Posterior vena cava (tissue), 2 donors: ENCODE results near the gene THAP6. TPM values are rescaled to one million over a fixed set of nuclear protein-coding genes. Genes with fewer than 3 reads are reported as not detected.
"Not testable (repeated sequence)": the region's sequence is repeated elsewhere in the genome, so short reads cannot be mapped to it uniquely, and the experiment has no call there.

Experiments
- DNase-seq: peaks from one replicate; pipeline ENCODE4 v3.0.0-alpha.2; 2020; ENCODE audit warnings: low spot score
- intact Hi-C, 2 donors: fragments of 100-400 bp; cut with DNase I; formaldehyde crosslinking; loops; one replicate each; pipeline versions ENCODE4 v1.14.1 to v1.14.2; 2022 to 2023
- long read RNA-seq, 2 donors: library from polyadenylated mRNA; unstranded; transcript quantifications; one replicate each; pipeline ENCODE4 v2.0.0, GENCODE V29; 2020 to 2021
- total RNA-seq, 2 donors: library from RNA; stranded (reverse); fragmentation: NEBNext Ultra II Directional; extraction: Animal tissue kit (Norgen Biotek cat#: 25700); gene quantifications; one replicate each; pipeline ENCODE4 v1.2.1, GENCODE V29; 2021
- donor health status: DM: yes; HTN: yes; CAD: no.
- donor health status: DM: yes; HTN: yes; CAD: no.

The THAP6 gene, protein sequence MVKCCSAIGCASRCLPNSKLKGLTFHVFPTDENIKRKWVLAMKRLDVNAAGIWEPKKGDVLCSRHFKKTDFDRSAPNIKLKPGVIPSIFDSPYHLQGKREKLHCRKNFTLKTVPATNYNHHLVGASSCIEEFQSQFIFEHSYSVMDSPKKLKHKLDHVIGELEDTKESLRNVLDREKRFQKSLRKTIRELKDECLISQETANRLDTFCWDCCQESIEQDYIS
- 10 to 100 TPM; 15.7 to 19.9 TPM for total RNA-seq
- long read RNA-seq, donor 1, partial matches to known transcripts = 1 of 6 reads
- long read RNA-seq, donor 1, other reads (novel, unspliced or antisense) = 2 of 6 reads
- long read RNA-seq, donor 2, transcript THAP6-201 (5 exons, 3,549 nt) = major isoform, 7 of 11 reads
- long read RNA-seq, donor 2, partial matches to known transcripts = 1 of 11 reads
- long read RNA-seq, donor 2, other reads (novel, unspliced or antisense) = 2 of 11 reads

DNA sequence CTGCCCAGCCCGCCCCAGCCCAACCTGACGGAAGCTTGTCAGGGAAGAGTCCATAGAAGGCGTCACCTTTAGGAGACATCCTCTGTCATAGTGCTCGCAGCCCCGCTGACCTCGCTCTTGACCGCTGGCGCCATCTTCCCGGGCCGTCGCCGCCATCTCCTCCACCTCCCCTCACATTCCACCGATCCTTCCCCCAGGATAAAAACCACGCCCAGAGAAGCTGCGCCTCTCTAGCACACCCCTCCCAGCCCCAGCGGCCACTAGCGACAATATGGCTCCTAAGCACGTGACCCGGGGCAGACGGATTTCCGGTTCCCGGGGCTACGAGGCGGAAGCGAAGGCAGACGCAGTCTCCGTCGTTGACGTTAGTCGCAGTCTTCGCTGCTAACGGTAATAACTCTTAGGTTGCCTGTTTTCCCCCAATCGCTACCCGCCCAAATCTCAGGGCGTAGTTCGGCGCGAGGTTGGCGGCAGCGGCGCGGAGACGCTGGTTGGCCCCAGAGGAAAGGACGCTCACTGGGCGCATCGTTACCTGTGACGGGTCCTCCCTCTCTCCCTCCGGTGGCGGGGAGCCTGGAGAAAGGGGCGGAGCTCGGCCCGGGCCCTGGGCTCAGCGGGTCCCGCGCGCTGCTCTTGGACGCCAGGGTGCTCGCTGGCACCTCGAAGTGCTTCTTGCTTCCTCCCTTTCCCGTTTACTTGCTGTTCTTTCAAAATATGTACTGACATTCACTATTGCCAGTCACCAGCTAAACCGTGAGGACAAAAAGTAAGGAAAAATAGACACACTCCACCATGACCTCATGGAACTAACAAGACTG is at the start of gene THAP6, which contains the start of gene RCHY1:
Gene THAP6 (plus strand): TSS at position 343 of the 818 bp plus-strand sequence. CDS start 980 bp downstream, outside the sequence.
Gene RCHY1 (minus strand): TSS at position 273 of the 818 bp plus-strand sequence. CDS start 117 bp downstream, at position 156.
- DNase-seq = peak; percentile 99
- intact Hi-C loops = loop anchor here in 1 of 2 donors (10.0 kb wide), 1 partner anchor 1810 kb away; no protein-coding TSS in a partner anchor

DNA sequence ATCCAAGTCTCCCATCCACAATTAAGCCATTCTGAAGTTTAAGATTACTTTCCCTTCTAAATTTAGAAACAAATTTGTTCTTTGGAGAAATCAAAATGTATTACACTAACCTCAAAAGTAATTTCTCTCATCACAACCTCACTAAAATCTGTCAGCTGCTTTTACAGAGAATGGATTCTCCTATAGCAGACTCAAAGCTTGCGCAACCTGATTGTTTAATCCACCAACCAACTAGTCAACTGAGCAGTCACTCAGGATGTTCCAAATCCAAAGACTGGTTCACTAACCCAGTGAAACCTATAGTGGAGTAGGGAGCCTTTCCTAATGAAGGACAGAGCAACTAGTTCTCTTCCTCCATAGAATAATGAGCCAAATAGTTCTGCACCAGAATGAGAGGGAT is 44.4 kb upstream of the THAP6 start:
- no peak for DNase-seq
- intact Hi-C loops = loop anchor here in 1 of 2 donors (5.0 kb wide), 1 partner anchor 538 kb away; the partner anchor contains the start of gene PARM1

DNA sequence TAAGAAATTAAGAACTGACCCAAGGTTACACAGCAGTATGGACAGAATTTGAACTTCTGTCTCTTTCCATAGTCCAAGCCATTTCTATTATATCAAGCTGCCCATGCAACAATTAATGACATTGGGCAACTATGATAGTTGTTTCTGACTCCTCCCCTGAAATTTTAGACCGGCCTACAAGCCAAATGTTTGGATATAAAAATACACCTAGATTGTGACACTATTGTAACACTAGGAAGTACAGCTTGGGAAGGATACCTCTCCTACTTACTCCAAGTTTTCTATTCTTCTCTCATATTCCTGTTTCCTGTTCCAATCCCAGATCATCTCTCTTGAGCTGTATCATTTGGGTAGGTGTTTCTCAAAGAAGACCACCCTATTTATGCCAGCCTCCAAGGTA is 43.5 kb upstream of the THAP6 start:
- intact Hi-C loops = loop anchor here in 1 of 2 donors (5.0 kb wide), 1 partner anchor 538 kb away; the partner anchor contains the start of gene PARM1
- DNase-seq = no peak

DNA sequence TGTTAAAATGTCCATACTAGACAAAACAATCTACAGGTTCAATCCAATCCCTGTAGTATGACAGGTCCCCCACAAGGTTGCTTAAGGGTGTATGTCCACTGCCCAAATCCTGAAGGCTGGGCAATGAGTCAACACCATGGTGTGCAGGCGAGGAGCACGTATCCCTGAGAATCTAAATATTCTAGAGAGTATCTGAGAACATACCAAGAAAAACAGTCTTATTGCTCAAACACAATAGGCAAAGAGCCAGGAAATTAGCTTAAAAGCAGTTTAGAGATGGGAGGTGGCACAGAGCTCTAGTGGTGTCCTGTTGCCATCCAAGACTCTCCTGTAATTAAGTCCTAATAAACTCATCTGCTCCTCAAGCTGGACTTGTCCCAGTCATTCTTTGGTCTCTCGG is 37.1 kb upstream of the THAP6 start:
- intact Hi-C loops = no loop called here
- DNase-seq = no peak

DNA sequence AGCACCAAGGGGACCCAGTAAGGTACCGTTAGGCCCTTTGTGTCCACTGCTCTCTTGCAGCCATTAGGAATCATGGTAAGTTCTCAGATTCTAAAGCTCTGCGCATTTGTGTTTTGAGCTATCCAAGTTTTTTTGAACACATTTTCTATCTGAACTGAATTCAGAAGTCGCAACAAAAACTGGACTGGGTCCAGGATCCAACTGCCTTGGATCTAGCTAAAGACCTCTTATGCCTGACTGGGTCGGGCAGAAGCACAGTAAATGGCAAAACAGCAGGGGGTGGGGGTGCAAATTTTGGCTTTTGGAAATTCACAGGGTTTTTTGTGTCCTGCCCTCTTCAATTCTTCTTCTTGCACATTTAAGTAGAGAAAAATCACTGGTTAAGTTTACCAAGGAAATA is 30.1 kb upstream of the THAP6 start:
- intact Hi-C loops = no loop called here

DNA sequence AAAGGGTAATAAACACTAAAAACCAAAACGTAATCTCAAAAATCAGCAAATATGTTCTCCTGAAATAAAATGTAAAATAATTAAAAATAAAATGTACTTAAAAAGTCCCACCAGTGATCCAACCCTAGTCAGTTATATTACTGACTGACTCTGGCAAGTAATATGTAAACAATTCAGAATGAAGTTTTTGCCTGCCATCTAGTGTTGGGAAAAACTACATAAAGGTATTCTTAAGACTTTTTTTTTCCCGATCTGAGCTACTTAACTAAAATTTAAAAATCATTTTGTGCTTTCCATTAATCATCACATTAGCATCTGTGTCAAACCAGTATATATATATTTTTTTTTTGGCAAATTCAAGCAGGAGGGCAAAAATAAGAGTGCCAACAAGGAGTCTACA is 24.1 kb upstream of the THAP6 start:
- no peak for DNase-seq
- intact Hi-C loops = loop anchor here in 1 of 2 donors (5.0 kb wide), 1 partner anchor 558 kb away; the partner anchor contains the start of gene PARM1

More for the DNA sequence above, 30.1 kb upstream of the THAP6 start:
- no peak for DNase-seq

DNA sequence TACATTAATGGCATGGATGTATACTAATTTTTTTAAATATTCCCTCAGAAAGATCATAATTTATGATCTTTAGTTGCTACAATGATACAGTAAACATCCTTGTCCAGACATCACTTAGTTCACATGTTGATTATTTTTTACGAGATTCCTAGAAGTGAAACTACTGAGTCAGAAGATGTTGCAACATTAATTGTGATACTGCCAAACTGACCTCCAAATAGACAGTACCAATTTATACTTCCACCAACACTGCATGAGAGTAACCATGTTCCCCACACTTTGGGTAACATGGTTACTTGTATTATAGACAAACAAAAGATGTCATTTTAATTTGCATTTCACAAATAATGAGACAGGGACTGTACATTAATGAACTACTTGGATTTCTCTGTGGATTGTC is 19.7 kb upstream of the THAP6 start:
- no peak for DNase-seq
- intact Hi-C loops = loop anchor here in 1 of 2 donors (5.0 kb wide), 1 partner anchor 562 kb away; the partner anchor contains the start of gene PARM1

DNA sequence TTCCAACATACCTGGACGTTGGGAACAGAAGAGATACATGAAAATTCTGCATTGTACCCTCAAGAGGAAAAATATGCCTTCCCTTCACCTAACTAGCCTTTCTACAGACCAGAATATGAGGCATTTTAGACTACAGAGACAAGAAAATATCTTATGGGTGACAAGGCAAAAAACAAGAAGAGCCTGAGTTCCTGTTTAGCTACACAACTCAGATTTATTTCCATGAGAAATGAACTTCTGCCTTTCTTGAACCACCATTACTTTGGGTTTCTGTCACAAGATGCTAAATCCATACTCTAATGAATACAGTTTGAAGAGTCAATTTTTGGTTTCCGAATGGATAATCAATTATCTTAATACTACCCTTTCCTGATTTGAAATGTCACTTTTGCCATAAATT is 18.8 kb upstream of the THAP6 start:
- DNase-seq = no peak
- intact Hi-C loops = no loop called here

DNA sequence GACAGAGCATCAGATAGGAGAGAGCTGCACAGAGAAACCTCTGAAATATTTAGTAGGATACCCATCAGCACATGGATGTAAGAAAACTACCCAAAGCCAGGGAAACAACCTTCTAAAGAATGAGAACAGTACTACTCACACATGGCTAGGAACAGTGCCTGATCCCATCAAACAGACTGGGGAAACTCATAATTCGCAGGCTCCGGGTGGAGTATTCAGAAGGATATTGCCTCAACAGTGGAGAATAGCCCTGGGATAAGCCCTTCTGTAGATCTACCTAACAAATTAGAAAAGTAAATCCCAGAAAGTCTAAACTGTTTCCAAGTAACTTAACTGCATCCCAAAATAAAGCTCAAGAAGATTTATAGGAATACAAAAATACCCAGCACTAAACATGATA is 17.9 kb upstream of the THAP6 start:
- no peak for DNase-seq
- intact Hi-C loops = no loop called here

DNA sequence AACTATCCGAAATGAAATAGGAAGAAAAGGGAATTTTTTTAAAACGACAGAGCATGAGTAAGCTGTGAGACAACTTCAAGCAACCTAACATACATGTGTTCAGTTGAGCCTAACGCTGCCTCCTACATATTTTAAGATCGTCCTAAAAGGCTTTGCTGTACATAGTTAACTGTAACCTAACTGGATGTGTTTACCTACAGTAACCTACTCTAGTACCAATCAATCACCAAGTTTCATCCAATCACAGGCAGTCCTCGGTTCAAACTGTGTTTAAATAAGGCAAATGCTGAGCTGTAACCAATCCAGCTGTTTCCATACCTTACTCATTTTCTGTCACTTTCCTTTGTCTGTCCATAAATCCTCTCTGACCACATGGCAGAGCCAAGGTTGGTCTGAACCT is 17.1 kb upstream of the THAP6 start:
- DNase-seq = no peak
- intact Hi-C loops = no loop called here

DNA sequence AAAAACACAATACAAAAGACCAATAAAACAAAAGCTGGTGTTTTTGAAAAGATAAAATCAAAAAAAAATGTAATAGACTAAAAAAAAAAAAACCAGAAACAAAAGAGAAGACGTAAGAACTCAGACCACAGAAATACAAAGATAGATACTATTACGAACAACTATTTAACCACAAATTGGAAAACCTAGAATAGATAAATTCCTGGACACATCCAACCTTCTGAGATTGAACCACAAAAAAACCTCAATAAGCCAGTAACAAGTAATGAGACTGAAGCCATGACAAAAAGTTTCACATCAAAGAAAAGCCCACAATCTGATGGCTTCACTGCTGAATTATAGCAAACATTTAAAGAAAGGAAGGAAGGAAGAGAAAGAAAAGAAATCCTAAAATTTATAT is 16.2 kb upstream of the THAP6 start:
- intact Hi-C loops = no loop called here
- DNase-seq = no peak

DNA sequence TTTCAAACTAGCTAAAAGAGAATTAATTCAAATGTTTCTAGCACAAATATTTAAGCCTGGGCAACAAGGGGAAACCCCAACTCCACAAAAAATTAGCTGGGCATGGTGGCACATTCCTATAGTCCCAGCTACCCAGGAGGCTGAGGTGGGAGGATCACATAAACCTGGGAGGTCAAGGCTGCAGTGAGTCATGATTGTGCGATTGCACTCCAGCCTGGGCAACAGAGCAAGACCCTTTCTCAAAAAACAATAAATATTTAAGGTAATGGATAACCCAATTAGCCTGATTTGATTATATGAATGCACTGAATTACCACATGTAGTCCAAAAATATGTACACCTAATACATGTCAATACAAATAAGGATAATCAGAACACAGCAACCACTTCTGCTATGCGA is 14.4 kb upstream of the THAP6 start:
- no peak for DNase-seq
- intact Hi-C loops = no loop called here

DNA sequence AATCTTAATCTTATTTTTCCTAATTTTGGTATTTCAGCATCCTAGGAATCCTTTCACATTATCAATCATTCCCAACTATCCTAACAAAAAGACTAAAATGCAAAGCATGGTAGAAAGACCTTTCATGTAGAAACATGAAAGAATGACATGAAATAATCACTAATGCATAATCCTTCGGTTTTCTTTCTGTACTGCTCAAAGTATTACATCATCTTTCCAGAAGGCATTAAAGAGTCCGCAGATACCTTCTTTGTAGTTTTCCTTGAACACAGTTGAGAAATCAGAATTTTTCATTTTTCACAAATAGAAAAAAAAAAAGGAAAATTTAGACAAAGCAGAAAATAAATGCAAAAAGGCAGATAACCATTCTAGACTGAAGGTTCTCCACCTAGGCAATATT is 11.6 kb upstream of the THAP6 start:
- intact Hi-C loops = no loop called here
- DNase-seq = no peak

DNA sequence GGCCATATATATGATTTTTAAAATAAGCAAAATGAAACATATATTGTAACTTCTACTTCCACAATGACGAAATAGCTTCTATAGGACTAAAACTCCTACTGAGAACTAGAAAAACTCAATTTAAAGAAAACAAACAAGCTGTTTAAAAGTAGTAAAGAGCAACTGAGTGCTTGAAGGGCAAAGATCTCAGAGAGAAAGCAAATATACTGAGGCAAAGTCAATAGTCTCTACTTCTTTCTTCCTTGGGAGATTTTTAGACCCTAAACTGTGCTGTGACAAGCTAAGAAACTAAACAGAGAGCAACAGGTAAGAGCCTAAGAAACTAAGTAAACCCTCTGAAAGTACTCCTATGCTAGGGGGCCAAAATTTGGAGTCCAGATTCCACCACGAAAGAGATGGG is 8.6 kb upstream of the THAP6 start:
- intact Hi-C loops = no loop called here
- no peak for DNase-seq

DNA sequence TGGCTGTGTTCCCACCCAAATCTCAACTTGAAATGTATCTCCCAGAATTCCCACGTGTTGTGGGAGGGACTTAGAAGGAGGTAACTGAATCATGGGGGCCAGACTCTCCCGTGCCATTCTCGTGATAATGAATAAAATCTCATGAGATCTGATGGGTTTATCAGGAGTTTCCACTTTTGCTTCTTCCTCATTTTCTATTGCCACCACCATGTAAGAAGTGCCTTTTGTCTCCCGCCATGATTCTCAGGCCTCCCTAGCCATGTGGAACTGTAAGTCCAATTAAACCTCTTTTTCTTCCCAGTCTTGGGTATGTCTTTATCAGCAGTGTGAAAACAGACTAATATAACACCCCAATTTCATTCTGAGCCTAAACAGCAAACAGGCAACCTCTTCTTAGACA is 4.7 kb upstream of the THAP6 start:
- DNase-seq, intact Hi-C loops: not testable (repeated sequence)

DNA sequence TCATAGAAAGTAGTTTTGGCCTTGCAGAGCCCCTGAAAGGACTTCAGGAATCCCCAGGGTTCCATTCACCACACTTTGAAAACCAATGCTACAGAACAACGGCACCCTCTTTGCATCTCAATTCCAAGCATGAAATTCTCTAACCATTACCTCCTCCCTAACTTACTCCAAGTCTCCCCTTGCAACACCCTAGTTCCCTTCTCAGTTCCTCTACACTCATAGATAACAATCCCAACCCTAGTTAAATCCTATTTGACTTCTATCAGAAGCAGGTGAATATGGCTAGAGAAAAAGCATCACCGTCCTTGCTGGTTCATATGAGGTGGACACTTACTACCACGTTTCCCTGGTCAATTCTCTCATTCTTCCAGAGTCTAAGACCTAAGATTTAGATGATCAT is 2.4 kb upstream of the THAP6 start:
- intact Hi-C loops = loop anchor here in 1 of 2 donors (10.0 kb wide), 1 partner anchor 1807 kb away; no protein-coding TSS in a partner anchor
- DNase-seq = no peak

DNA sequence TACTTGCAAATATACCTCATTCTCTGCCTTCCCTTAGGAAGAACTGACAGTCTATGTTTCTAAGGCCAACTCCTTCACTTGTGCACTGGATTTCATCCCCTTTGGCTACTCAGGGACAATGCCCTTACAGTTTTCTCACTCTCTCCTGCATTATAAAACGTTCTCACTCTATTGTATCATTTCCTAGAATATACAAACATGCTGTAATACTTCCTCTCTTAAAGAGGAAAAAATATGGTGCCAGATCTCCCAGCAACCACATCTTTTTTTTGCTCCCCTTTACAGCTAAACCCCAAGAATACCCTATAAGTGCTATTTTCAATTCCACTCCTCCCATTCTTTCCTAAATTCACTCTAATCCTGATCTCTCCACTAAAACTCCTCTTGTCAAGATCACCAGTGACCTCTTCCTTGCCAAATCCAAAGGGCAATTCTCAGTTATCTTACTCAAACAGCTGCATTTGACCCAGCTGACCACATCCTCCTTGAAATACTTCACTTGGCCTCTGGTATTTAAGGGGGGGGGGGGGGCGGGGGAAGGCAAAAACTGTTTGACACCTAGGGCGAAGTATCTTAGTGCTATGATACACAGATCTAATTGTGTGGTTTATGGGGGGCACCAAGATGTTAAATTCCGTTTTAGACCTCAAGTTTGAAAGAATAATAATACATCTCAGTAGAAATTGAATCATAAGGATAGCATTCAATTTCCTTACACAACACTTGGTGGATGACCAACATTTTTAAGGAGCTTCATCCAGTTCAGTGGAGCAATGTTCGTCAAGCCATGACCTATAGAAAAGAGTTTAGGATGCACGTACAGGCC is 1.7 kb upstream of the THAP6 start:
- intact Hi-C loops = loop anchor here in 1 of 2 donors (10.0 kb wide), 1 partner anchor 1808 kb away; no protein-coding TSS in a partner anchor
- DNase-seq = no peak

DNA sequence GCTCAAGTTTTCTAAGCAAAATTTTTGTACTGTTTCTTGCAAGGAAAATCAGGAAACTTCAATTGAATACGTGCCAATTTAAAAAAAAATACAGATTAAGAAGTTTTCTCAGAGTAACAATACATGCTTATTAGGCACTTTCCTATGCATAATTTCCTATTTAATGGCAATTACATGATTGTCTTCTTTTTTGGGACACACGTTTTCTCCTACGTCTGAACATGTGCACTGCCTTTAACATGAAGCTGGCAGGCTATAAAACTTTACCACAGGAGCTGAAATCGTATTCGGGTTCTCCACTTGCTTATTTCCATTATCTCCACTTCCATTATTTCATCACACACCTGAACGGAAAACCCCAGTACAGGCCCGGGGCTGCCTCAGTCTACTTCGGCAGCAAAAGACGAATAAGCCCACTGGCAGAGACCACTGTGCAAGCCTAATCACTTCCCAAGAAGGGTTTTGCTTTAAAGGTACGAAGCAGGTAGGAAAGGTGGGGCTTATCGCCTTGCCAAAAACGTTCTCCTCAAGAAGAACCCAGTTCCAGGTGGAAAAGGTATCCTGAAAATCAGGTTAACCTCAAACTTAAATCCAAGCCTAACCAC is 645 bp upstream of the THAP6 start:
- DNase-seq = no peak
- intact Hi-C loops = loop anchor here in 1 of 2 donors (10.0 kb wide), 1 partner anchor 1809 kb away; no protein-coding TSS in a partner anchor
